Measurements from ENCODE around the gene UNCX. TPM values are rescaled to one million over a fixed set of nuclear protein-coding genes. Genes with fewer than 3 reads are reported as not detected.

The UNCX gene
- total RNA-seq, 1 donor from 2014 or later, result not detected

- Histone ChIP-seq H3K4me1 (peaks cover 10% of the 10 kb centered on the region), H3K27me3 (ENCODE audit: low read depth) (peaks cover 89% of the 10 kb centered on the region), H3K36me3 (no peaks in the 10 kb centered on the region), H3K27ac (no peak overlapping the region), H3K4me3 (no peak overlapping the region), H3K9me3 (no peaks in the 10 kb centered on the region)
- TF ChIP-seq CTCF (IDR thresholded peaks at IDR 0.05), result no peak
- no peak for DNase-seq
- ATAC-seq, result no peak
- intact Hi-C loops (cut with DNase I), result no loop called here
Measured at GRCh38 chr7:1234049-1234880, 1.6 kb downstream of the UNCX start.

- no peak for DNase-seq
- H3K27me3 ChIP-seq (ENCODE audit: low read depth), result peaks cover 89% of the 10 kb centered on the region
- TF ChIP-seq CTCF (IDR thresholded peaks at IDR 0.05), result no peak
- H3K9me3 ChIP-seq, result no peaks in the 10 kb centered on the region
- intact Hi-C loops (cut with DNase I), result no loop called here
- H3K4me3 ChIP-seq, result no peak overlapping the region
- ATAC-seq, result peak in 1 of 2 donors; percentile 9
- no peak overlapping the region for H3K27ac ChIP-seq
- H3K4me1 ChIP-seq, result peaks cover 10% of the 10 kb centered on the region
- H3K36me3 ChIP-seq, result no peaks in the 10 kb centered on the region
Measured at GRCh38 chr7:1234881-1235500, 2.3 kb downstream of the UNCX start.

- H3K36me3 ChIP-seq, result no peaks in the 10 kb centered on the region
- ATAC-seq (no peak), DNase-seq (no peak)
- peaks cover 90% of the 10 kb centered on the region for H3K27me3 ChIP-seq (ENCODE audit: low read depth)
- H3K9me3 ChIP-seq, result no peaks in the 10 kb centered on the region
- H3K27ac ChIP-seq, result no peak overlapping the region
- no peak for TF ChIP-seq CTCF (IDR thresholded peaks at IDR 0.05)
- H3K4me1 ChIP-seq, result peaks cover 6% of the 10 kb centered on the region
- intact Hi-C loops (cut with DNase I), result no loop called here
- no peak overlapping the region for H3K4me3 ChIP-seq
Measured at GRCh38 chr7:1235501-1236131, 2.9 kb downstream of the UNCX start.

GRCh38 chr7:1236132-1236661, 3.5 kb downstream of the UNCX start:
- intact Hi-C loops (cut with DNase I), result no loop called here
- ATAC-seq (no peak), DNase-seq (no peak)
- H3K27ac ChIP-seq, result no peak overlapping the region
- no peak for TF ChIP-seq CTCF (IDR thresholded peaks at IDR 0.05)
- H3K4me1 ChIP-seq, result peaks cover 6% of the 10 kb centered on the region
- no peaks in the 10 kb centered on the region for H3K9me3 ChIP-seq
- no peak overlapping the region for H3K4me3 ChIP-seq
- peaks cover 90% of the 10 kb centered on the region for H3K27me3 ChIP-seq (ENCODE audit: low read depth)
- H3K36me3 ChIP-seq, result no peaks in the 10 kb centered on the region

- no peaks in the 10 kb centered on the region for H3K36me3 ChIP-seq
- intact Hi-C loops (cut with DNase I), result no loop called here
- TF ChIP-seq CTCF (IDR thresholded peaks at IDR 0.05), result no peak
- no peak overlapping the region for H3K4me3 ChIP-seq
- ATAC-seq, result no peak
- no peak overlapping the region for H3K27ac ChIP-seq
- no peaks in the 10 kb centered on the region for H3K9me3 ChIP-seq
- peaks cover 6% of the 10 kb centered on the region for H3K4me1 ChIP-seq
- no peak for DNase-seq
- peaks cover 90% of the 10 kb centered on the region for H3K27me3 ChIP-seq (ENCODE audit: low read depth)
Measured at GRCh38 chr7:1236831-1237701, 4.4 kb downstream of the UNCX start.
